ENCODE data around the gene TSPAN5. TPM values are rescaled to one million over a fixed set of nuclear protein-coding genes. Genes with fewer than 3 reads are reported as not detected.
"Not testable (repeated sequence)": the region's sequence is repeated elsewhere in the genome, so short reads cannot be mapped to it uniquely, and the experiment has no call there.

The TSPAN5 gene
- total RNA-seq, 1 donor from 2014 or later = 35.4 TPM

DNA sequence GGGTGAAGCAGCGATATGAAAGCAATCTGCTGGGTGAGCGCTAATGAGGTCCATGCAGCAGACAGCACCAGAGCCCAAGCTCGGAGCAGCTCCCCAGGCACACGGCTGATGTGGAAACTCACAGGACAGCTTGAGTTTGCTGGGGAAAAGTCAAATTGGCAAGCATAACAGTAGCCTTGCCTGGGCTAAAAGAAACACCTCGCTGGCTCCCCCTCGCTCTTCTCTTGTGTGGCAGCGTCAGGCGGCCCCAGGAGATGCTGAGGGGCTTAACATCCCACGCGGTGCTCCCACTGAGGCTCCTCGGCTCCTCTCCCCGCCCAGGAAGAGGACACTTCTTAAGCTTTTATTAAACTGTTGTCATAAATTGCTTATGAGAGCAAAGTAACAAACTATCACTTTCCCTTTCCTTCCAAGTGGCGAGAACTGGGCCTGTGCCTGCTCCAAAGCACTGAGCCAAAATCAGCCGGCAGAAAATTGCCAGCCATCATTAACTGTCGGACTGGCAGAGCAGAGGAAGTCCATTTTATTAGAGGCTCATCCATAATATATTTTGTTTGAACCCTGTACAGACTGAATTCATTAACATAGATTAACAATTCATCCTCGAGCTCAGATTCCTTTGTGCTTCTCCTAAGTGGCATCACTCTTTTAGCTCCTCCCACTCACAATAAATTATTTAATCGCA lies 111.4 kb downstream of the TSPAN5 start:
- peak; percentile 62 for DNase-seq

DNA sequence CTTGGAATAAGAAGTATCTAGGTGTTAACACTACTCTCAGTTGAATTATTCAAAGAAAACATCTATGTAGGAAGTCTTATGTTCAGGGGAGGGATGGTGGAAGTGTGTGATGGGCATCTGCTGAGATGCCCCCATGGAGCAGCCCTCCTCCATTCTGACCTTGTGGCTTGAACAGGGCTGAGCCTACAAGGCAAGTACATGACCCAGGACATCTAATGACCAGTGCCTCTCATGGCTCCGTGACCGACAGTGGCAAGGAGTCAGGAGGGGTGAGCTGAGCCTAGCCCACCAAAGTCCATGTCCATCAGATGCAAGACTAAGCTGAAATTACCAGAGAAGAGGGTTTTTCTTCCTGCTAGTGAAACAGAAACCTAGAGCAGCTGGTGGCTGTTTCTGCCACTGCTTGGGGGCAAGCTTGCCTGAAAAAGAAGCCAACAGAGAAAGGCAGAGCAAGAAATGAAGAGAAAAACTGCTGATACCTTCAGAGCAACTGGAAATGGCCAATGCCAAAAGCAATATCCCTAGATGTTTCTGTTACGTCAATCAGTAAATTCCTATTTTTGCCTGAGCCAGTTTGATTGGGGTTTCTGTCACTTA lies 113.5 kb downstream of the TSPAN5 start:
- no peak for DNase-seq

DNA sequence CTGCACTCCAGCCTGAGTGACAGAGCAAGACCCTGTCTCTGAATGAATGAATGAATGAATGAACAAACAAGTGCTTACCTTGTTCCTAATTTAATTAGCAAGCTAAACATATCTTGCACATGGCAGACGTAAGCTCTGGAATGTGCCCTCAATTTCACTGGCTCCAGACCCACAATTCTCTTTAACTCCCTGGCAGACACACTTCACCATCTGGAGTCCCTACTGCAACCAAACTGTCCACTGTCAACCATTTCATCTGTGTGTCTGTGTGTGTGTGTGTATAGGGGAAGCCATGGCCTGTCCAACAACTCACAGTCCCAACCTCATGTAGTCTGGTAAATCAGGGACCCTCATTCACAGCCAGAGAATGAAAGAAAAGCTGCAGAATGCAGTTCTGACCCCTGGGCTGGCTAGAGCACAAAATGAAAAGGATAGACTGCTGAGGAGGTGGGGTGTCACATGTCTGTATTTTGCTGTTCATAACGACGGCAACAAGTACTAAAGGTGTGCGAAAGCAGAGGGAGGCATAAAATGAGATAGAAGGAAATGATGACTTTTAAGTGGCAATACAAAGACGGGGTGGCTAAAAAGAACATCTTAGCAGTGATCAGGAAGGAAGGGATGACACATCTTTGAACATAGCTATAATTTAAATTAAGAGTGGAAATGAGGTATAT lies 114.1 kb downstream of the TSPAN5 start:
- DNase-seq = no peak

DNA sequence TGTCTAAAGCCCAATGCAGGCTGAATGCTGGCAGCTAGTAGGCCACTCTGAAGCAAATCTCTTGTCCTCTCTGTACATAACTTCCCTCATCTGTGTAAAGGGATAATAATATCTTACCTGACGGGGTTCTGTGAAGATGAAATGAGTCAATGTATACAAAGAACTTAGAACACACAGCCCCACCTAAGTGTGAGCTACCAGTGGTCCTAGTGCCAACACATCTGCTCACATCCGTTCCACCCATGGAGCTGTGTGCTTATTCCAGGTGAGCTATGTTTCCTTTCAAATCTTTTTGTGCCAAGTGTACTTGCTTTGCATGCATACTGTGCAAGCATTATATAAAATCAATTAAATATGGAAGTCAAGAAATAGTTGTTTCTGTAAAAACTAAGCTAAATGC lies 116.4 kb downstream of the TSPAN5 start:
- no peak for DNase-seq

DNA sequence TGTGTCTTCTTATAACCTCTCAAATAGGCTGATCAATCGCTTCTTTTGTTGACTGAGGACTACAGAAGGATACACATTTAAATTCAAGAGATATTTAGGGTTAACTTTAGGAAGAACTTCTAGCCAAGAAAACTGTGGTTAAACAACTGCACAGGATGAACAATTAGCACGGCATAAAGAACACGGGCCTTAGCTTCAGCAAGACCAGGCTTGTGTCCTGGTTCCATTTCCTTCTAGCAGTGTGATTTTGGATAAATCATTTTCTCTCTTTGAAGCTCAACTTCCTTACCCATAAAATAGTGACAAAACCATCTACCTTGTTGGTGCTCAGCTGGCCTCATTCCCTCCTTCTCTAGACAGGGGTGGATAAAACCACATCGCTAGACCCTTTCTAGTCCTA lies 117.6 kb downstream of the TSPAN5 start:
- DNase-seq = no peak

DNA sequence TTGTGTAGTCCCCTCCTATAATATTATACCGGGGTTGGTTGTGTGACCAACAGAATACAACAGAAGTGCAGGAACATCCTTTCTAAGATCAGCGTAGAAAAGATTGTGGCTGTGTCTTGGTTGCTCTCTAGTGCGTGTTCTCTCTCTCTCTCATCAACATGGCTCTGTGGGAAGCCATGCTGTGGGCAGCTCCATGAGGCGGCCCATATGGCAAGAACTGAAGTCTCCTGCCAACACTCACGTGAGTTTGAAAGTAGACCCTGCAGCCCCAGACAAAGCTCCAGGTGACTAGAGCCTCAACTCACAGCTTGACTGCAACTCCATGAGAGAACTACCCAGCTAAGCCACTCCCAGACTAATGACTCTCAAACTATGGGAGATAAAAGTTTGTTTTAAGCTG lies 118.7 kb downstream of the TSPAN5 start:
- no peak for DNase-seq

DNA sequence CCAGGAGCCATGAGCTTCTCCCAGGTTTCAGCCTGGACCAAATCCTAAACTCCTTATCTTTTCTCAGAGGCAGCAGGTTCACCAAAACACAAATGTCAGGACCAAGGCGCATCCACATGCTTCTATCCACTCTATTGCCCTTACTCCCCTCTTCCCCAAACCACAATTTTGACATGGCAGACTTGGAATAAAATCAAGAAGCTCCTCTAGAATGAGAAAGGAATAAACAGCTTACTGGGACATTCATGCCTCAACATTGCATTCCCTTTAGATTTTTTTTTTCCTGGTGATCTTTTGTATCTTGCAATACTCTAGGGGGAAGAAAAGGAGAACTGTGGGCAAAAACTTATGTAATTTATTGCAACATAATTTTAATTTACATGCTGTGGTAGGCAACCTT lies 119.1 kb downstream of the TSPAN5 start:
- DNase-seq = no peak

DNA sequence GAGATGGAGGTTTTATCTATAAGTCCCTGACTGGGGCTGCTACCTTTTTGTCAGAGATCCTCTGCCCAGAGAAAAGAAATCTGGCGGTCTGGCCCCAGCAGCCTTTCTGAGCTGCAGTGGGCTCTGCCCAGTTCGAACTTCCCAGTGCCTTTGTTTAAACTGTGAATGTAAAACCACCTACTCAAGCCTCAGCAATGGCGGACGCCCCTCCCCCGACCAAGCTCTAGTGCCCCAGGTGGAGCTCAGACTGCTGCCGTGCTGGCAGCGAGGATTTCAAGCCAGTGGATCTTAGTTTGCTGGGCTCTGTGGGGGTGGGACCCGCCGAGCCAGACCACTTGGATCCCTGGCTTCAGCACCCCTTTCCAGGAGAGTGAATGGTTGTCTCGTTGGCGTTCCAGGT lies 121.8 kb downstream of the TSPAN5 start:
- DNase-seq = no peak

DNA sequence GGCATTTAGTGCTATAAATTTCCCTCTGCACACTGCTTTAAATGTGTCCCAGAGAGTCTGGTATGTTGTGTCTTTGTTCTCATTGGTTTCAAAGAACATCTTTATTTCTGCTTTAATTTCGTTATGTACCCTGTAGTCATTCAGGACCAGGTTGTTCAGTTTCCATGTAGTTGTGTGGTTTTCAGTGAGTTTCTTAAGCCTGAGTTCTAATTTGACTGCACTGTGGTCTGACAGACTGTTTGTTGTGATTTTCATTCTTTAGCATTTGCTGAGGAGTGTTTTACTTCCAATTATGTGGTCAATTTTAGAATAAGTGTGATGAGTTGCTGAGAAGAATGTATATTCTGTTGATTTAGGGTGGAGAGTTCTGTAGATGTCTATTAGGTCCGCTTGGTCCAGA lies 124.3 kb downstream of the TSPAN5 start:
- DNase-seq = not testable (repeated sequence)

DNA sequence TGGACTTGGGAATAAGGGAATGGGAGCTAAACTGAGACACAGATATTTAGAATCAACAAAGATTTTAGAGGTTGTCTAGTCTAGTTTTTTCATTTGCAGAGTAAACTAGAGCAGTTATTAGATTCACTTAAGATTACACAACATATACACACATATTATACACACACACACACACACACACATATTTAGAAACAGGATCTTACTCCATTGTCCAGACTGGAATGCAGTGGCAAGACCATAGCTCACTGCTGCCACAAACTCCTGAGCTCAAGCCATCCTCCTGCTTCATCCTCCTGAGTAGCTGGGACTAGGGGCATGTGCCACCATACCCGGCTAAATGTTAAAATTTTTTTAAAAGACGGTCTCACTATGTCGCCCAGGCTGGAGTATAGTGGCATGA lies 127.8 kb downstream of the TSPAN5 start:
- DNase-seq = no peak

DNA sequence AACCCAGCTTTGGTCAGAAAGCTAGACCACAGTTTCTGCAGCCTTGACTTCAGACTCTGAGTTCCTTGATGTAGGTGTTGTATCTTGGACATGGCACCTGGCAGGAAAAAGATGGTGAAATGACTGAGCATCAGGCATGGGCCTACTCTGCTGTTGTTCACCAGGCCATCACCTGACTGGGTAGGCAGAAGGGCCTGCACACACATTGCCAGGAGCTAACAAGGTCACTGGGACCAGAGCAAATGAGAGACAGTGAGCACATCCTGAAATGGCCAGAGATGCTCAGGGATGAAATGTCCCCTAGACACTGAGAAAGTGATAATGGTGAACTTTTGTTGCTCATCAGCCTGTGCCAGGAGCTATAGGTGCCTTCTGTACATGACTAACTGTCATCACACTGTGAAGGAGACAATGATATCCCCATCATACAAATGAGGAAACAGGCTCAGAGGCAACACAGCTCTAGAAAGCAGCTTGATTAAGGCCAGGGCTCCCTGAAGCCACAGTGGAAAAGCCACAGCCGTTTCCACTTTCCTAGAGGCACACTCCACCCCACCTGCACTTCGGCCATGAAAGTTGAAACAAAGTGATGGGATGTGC lies 128.3 kb downstream of the TSPAN5 start:
- no peak for DNase-seq

DNA sequence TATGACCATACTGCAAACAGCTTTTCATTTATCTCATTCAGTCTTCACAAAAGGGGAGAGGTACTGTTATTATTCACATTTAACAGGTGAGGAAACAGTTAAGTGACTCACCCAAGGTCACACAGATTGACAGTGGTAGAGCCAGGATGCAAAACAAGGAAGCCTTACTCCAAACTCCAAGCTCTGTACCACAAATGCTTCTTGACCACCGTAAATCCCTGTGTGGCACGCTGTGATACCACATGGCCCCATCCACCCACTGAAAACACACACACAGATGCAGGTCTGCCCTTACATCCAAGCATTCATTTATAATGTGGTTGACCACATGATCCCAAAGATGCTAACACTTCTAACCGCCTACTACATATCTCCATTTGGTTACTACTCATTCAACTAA lies 129.5 kb downstream of the TSPAN5 start:
- no peak for DNase-seq

DNA sequence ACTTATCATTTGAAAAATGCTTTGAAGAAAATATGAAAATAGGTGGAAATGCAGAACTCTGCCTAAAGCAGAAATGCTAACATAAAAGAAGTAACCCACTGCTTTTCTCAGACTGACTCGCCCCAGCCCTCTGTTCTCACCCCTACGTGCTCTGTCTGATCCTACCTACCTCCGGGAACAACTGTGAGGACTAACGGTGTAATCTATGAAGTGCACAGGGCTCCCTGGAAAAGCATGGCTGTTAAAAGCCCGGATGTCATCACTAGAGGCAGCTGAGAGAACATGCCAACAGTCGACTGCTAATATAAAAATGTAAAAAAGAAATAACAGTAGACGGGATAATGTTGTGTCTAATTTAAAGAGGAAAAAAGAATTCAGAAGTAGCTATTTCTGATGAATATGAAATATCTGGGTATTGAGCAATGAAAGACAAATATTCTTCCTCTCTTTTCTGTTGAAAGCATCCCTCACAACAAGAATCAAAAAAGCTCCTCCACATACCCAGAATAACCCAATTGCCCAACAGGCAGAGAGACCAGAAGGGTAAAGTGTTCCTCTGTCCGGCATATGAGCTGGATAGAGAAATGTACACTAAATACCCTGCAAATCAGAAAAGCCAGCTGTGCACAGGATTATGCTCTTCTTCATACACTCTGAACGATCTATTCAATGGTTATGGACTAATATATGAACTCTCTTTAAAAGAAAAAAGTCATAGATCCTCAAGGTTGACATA lies 130.7 kb downstream of the TSPAN5 start:
- DNase-seq = no peak

DNA sequence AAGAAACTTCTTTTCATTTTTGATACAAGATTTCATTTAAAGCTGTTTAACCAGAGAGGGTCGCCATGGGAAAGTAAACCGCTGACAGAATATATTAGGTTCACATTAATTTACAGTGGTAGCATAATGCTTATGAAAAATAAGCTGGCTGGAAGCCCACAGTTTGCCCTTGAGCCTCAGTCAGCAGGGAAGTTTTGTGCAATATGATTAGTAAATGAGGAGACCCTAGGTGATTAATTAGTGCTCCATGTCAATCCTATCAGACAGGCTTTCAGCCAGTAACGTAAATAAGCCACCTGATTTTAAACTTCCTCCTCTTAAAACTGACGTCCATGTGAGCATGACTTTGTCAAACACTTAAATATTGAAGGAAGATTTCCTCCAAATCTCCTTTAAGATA lies 134.2 kb downstream of the TSPAN5 start:
- DNase-seq = no peak

DNA sequence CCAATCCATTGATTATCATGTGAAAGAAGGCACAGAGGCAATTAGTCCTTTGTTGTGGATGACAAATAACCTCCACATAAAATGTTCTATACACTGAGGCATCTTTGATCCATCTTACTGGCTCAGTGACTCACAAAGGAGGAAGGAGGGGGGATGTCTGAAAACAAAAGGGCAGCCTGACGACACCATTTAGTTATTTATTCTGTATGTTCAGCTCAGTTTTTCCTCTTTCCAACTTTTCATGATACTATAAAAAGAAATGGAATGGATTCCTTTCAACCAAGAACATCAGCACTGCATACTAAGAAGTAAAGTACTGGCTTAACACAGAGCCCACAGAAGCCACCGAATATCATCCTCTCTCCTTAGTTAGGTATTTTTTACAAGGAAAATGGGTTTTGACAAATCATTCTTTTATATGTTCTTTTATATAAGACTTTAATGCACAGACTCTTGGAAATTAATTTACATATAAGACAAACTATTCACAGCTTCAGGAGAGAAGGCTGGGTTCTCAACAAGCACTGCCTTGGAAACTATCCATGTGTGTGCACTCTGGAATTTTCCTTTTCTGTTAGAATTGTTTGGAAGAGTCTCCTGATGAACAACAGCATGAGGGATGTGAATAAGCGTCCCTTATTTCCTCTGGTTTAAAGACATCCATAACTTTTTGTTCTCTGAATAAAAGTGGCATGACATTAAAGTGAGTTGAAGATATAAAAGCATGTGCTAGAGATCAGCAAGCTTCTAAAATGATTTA lies 135.6 kb downstream of the TSPAN5 start:
- peak; percentile 65 for DNase-seq

DNA sequence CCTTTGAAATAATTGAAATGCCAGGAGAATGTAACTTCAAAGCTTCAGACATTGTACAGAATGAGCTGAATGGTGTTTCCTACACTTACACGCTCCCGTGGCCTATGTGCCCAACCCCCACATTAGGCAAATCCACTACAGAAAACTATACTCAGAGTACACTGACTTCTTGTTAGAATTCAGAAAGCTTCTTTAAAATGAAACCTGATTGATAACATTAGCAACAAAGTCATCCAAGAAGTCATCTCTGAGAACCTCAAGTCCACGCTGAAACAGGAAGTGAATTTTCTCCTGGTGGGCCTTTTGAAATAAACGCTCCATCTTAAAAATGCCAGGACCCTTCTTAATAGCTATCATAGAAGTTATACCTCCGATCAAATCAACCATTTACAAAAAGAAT lies 136.3 kb downstream of the TSPAN5 start:
- no peak for DNase-seq

DNA sequence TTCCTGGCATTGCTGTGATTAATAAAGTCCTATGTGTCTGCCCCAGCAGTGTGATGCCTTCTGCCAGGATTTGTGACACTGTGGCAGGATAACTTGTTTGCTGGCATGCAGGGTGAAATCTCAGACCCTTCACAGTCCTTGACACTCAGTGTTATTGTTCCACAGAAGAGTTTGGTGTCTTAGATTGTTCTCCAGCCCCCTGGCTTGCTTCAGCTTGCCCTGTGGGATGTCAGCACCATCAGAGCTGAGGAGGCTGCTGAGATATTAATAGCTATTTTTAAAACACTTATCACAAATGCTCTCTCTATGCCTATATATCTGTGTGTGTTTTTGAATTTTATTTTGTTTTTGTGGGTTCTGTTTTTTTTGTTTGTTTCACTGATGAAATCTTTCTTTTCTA lies 136.9 kb downstream of the TSPAN5 start:
- DNase-seq = no peak

DNA sequence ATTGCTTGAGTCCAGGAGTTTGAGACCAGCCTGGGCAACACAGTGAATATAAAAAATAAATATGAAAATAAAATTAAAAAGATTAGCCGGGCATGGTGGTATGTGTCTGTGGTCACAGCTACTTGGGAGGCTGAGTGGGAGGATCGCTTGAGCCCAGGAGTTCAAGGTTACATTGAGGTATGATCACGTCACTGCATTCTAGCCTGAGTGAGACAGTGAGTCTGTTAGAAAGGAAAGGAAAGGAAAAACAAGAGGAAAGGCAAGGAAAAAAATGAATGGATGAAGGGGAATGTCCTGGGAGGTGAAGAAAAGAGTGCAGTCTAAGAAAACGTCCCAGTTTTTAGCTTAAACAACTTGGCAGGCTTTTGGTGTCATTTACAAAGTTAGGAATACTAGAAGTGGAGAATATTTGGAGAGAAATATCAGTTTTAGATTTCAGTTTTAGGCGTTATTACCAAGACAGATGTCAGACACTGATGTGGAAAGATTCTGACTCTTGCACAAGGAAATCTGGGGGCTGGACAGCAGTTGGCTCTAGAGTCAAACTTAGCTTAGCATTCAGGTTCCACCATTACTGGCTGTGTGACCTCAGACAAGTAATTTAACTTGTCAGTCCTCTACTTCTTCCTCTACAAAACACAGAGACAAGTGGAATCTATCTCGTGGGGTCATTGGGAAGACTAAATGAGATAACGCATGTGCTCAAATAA lies 139.0 kb downstream of the TSPAN5 start:
- DNase-seq = no peak

DNA sequence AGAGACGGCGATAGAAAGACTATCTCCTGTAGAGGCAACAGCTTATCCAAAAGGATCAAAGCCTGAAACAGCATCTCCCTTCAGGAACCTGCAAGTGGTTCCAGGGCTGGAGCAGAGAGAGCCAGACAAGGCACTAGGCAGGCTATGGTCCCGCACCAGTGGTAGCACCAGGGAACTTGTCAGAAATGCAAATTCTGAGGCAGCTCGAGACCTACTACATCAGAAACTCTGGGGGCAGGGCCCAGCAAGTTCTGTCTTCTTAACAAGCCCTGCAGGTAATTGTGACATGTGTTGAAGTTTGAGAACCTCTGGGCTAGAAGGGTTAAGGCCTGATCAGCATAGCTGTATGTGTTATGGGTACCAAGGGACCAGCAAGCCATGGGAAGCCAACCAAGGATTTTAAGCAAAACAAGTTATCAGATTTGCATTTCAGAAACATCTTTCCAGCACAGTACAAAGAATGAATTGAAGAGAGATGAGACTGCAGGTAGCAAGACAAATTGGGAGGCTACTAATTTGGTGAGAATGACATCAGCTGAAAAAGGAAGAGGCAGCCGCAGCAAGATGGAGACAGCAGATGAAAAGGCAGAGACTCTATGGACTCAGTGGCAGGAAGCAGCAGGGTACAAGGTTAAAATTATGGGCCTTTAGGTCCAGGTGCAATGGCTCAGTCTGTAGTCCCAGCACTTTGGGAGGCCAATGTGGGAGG lies 139.7 kb downstream of the TSPAN5 start:
- DNase-seq = no peak

DNA sequence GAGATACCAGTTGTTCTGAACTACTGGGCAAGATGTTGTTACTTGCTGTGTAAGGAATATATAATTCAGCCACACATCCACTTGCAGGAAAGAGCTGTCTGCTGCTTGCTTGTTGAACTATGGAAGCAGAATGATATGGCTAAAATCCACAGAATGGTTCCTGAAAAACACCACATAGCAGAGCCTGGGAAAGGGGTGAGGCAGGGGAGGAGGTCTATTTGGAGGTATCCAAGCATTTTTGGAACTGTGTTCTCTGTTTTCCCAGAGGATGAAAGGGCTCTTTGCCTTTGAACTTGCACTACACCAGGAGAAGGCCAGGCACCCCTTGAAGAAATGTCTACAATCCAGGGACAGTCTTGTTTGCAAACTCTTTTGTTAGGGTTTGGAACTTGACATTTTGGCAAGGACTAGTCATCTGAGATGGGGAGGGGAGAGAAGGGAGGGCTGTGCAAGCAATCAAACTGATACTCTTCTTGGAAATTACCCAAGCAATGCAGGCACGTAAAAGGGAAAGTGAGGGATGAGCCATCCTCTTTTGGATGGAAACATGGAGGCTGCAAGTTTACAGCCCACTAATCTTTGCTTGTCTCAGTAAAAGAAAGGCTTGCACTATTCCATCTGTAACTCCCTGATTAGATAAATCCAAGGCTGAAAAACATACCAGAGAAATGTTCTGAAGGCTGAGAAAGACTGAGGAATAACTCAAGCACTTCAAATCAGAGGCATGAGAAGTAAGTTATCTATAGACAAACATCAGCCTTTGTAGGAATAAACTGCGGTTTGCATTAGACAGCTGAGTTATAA lies 141.0 kb downstream of the TSPAN5 start:
- DNase-seq = no peak
